ENCODE data around the gene MYH7. TPM values are rescaled to one million over a fixed set of nuclear protein-coding genes. Genes with fewer than 3 reads are reported as not detected.
"Not testable (repeated sequence)": the region's sequence is repeated elsewhere in the genome, so short reads cannot be mapped to it uniquely, and the experiment has no call there.

MYH7 gene
- polyA plus RNA-seq (2014; cell fraction: cytosol; rRNA removed): not detected in 2 replicates
- 0.03 TPM in 1 of 2 replicates, not detected in the other for polyA plus RNA-seq (2014; cell fraction: nucleus; rRNA removed)

DNA sequence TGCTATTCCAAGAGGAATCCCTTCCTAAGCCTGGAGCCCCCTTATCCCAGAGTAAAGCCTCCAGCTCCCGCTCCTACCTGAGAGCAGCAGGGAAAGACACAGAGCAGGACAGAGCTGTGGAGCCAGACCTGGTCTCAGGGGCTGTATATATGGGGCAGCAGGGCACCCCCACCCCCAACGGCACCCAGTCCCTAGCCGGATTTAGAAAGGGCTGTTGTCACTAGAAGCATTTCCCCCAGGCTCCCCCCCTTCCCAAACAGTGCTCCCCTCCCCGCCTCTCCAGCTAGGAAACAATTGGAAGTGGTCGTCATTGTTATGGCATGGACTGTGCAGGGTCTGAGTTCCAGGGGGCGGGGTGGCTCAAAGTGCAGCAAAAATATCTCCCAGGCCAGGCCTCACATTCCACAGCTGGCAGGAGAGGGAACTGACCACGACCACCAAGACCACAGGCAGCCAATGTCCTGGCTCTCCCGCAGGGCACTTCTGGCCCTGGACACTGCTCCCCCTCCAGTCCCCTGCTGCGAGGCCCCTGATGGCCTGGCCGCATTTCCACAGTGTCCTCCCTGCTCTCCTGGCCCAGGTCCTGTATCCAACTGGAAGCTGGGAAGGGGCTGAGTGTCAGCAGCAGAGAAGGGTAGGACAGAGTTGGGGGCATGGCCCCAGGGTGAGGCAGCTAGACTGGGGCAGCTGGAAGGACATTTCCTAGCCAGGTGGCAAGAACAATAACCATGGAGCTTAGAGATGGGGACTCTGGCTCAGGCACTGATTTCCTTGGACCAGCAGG, at the start of gene MYH7:
Gene MYH7 (minus strand): TSS at position 118 of the 784 bp plus-strand sequence. CDS start 1,928 bp downstream, outside the sequence.
- no peak for DNase-seq (ENCODE audit: low spot score)

DNA sequence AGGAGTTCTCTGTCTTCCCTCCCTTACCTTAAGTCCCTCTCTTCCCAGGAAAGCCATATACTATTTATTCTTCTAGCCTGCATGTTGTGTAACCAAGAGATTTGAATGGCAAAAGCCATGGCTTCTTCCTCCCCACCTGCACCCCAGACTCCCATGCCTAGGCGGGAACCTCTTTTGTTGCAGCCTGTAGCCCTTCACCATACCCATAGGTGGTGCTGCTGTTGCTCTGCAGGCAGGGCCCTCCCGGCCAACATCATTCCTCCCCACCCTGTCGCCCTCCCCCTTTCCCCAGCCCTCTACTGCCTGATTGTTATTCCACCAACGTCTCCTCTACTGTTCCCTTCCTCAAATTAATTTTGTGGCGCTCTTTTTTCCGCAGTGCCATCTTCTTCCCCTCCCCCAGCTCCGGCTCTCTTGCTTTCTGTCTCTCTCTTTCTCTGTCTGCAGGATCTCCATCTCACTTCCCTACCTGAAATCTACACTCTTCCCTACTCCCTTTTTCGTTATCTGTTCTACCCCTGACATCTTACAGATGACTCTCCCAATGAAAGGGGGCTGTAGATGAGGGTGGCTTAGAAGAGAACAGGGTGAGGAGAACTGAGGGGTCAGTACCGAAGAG, 47.9 kb upstream of the MYH7 start:
- peak; percentile 73 for DNase-seq (ENCODE audit: low spot score)

DNA sequence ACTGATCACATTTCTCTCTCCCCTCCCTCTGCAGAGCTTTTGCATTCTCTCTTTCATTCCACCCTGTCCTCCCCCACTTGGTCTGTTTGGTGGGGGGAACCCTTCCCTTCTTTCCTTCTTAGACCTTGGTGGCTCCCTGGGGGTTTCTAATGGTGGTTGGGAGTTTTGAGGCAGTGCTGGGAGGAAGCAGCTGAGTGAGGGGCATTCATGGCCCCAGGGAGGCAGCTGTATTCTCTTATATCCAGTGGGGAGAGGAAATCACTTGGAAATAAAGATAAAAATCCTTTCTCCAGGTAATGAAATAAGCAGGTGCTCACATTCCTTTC, 47.3 kb upstream of the MYH7 start:
- DNase-seq (ENCODE audit: low spot score): no peak

DNA sequence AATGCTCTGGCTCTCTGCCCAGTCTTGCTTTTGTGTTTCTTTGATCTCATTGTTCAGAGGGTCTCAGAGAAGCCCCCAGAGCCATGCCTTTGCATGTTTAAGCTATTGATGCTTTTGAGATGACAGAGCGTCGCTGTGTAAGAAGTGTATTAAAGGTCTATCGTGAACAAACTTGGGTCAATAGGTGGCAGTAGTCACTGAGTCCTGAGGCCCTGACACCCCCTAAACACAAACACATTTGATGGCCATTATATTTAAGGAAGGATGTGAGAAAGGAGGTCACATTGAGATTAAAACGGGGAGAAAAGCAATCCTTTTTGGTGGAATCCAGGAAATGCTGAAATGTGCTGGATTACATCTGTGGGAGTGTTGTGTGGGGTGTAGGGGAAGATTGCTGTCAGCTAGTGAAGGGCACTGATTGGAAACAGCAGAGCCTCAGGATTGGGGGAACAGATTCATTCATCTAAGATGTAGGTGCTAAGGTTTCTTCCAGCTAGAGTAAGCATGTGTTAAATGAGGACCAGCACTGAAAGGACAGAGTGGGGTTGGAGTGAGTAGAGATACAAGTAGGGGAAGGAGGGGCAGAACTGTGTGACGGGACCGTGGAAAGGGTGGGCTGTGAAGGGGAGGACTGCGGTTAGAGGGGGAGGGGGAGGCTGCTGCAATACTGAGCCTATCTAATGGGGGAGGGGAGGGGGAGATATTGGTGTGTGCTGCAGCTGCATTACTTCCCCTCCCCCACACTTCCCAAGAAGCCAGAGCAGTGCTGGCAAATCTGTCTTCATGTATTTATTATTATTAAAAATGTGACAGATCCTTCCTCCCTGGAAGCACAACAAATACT, 46.7 kb upstream of the MYH7 start:
- peak; percentile 38 for DNase-seq (ENCODE audit: low spot score)

DNA sequence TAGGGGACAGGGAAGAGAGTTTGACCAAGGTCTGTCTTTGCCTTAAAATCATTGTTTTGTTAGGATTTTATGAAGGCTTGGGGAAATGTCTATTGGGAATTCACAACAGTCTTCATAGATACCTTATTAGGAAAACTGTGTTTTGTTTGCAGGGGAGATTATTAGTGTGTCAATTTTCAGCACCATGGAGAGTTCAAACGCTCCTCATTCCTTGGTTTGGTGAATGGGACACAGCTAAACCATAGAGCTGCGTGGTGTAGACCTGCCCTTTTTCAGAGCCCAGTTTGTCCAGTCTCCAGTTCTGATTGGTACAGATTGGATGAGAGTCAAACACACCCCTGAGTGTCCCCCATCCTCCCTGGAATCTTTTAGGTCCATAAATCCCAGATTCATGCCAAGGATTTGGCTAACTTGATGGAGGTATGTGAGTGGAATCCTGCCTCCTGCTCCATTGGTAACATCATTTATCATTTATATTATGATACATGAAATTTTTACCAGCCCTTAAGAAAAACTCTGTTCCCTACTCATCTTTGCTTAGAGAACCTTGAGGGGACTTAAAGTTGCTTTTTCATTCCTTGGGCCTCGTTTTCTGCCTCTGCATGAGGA, 46.0 kb upstream of the MYH7 start:
- no peak for DNase-seq (ENCODE audit: low spot score)

DNA sequence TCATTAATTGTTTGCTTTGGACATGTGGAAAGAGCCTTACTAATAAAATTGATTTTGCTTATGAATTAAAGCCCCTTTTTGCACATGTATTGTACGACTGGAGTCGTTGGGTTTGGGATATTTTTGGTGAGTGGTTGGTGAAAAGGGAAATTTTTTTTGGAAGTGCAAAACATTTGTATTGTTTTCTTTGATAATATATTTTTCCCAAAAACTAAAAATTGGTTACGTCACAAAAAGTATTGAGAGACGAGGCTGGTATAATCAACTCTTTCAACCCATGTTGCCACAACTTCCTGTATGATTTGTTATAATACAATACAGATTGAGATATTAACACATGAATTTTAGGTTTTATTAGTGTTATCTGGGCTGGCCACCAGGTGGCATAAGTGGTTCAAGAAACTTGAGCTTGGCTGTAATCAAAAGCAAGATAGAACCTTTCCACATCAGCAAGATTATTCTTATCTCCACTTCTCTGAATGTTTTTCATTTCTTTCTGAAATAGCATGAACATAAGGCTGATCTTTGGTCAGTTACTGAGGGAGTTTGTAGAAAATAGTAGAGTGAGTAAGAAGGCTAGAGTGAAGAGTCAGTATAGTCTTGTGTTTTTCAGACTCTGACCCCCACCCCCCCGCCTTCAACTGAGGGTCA, 42.8 kb upstream of the MYH7 start:
- peak; percentile 65 for DNase-seq (ENCODE audit: low spot score)

DNA sequence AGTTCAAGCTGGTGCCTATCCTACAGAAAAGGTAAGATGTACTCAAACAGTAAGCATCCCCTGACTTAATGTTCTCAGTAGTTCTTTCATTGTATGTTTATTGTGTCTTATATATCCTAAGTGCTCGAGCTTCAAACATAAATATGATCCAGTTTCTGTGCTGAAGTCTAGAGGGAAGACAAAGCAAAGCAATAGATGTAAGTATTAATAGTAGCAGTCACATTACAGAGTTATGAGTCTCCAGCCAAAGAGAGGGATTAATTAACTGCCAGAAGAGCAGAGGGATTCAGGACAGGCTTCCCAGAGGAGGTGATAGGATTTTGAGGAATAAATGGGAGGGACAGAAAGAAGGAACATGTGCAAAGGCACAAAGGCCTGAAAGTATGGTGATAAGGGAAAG, 35.5 kb upstream of the MYH7 start:
- DNase-seq (ENCODE audit: low spot score): no peak

DNA sequence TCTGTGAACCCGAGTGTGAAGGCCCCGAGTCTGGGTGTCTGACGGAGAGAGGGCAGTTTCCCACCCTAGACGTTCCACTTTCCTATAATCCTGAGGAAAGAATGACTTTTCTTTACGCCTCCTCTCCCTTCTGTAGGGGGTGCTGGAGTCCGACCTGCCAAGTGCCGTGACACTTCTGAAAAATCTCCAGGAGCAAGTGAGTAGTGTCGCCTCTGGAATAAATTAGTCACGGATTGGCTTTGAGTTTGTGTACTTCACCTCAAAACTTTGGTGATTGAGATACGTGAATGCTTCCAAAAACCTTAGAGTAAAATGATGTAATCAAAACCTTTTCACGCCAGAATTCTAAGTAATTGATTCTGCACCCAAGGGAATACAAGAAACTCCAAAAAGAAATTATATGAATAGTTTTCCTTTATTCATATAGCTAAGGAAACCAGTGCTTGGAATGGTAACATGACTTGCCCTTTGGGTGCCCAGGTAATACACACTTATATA, 34.5 kb upstream of the MYH7 start:
- no peak for DNase-seq (ENCODE audit: low spot score)

DNA sequence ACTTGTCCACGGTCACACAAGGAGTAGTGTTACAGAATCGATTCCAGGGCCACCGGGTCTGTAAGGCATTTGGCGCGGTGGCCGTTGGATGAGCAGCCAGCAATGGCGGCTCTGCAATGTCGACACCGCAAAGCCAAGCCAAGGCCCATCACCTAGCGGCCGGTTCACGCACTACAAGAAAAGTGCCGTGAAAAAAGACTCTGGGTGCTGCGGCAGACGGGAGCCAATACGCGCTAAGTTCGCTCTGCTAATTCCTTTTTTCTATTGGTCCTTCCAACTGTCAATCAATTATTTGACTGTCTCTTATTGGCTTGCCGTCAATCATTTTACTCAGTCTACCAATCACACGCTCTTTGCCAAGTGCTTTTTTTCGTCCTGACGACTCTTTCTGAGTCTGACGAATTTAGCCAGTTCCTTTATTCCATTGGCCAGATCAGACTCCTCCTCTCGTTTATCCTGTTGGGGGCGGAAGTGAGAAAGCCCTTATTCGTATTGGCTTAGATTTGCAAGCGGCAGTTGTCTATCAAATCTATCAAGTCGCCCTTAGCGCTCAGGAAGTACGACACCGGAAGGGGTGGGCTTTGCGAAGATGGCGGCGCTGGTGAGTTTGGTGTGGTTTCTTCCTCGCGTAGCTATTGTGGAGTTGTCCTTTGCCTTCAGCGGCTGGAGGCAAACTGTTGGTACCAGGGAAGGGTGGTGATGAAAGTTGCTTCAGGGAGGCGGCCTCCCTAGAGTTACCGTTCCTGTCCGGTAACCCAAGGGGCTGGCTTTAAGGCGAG, 33.9 kb upstream of the MYH7 start, which contains the start of gene NGDN:
Gene NGDN (plus strand): TSS at position 577 of the 779 bp plus-strand sequence. CDS start 13 bp downstream, at position 590.
- peak; percentile 100 for DNase-seq (ENCODE audit: low spot score)

DNA sequence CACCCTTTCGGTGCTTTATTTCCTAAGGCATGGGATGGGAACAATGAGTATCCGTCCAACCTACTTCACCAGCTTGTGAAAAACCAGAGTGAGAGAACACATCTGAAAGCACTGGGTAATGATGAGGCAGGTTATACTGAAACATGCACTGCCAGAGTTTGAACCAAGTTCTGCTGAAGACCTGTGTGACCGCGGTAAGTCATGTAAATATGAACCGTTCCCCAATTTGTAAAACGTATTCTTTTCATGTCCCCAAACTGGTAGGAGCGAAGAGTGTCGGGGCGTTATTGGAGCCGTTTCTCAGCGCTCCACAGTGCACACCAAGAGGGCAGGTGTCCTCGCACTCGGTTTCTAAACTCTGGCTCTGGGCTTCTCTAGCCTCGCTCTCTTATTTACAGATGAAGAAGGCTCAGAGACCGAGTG, 33.3 kb upstream of the MYH7 start:
- DNase-seq (ENCODE audit: low spot score): no peak

DNA sequence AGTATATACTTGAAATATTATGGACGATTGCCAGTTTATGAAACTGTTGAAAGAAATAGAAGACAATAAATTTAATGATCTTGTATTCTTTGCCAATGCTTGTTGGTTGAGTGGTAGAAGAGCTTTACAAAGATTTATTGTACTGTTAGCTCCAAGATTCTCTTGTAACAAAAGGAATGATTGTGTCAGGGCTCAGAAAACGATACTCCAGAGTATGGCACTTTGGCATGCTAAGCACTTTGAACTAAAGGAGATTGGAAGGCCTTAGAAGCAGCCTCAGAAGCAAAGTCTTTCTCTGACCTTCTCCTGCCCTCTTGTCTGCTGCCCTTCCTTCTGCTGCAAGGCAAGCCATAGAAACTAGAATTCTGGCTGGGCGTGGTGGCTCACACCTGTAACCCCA, 29.8 kb upstream of the MYH7 start:
- DNase-seq (ENCODE audit: low spot score): no peak

DNA sequence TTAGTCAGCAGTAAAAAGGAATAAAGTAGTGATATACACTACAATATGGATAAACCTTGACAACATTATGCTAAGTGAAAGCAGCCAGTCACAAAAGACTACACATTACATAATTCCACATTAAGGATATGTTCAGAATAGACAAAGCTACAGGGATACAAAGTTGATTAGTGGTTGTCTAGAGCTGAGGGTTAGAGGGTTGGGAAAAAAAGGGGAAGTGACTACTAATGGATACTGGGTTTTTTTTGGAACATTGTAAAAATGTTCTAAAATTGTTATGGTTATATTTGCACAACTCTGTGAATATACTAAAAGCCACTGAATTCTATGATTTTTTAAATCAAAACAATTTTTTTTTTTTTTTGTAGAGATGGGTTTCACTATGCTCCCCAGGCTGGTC, 29.2 kb upstream of the MYH7 start:
- no peak for DNase-seq (ENCODE audit: low spot score)

DNA sequence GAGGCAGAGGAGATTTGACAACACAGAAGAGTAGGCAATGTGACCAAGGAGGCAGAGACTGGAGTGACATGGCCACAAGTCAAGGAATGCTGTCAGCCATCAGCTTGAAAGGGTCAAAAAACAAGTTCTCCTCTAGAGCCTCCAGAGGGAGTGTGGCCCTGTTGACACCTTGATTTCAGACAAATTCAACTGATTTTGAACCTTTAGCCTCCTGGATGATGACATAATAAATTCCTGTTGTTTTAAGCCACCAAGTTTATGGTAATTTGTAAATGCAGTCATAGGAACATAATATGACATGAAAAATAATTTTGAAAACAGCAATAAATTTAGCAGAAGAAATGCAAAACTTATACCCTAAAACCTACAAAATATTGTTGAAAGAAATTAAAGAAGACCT, 25.5 kb upstream of the MYH7 start:
- DNase-seq (ENCODE audit: low spot score): no peak

DNA sequence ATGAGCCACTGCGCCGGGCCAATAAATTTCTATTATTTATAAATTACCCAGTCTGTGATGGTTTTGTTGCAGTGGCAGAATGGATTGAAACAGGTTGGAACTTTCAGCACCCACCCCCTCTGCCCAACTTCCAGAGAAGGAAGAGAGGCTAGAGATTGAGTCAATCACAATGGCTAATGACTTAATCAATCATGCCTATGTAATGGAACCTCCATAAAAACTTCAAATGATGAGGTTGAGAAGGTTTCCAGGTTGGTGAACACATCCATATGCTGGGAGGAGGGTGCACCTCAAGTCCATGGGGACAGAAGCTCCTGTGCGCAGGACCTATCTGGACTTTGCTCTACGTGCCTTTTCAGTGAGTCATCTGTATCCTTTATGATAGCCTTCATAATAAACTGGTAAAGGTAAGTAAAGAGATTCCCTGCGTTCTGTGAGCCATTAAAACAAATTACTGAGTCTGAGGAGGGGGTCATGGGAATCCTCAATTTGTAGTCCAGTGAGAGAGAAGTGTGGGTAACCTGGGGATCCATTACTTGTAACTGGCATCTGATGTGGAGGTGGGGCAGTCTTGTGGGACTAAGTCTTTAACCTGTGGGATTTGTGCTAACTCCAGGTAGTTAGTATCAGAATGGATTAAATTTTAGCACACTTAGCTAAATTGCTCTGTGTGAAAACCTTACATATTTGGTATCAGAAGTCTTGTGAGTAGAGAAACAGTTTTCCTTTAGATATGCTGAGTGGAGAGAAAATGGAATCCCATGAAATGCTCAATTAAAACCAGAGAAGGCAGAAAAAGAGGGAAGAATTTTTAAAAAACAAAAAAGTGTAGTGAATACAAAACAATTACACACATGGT, 22.4 kb upstream of the MYH7 start:
- no peak for DNase-seq (ENCODE audit: low spot score)

DNA sequence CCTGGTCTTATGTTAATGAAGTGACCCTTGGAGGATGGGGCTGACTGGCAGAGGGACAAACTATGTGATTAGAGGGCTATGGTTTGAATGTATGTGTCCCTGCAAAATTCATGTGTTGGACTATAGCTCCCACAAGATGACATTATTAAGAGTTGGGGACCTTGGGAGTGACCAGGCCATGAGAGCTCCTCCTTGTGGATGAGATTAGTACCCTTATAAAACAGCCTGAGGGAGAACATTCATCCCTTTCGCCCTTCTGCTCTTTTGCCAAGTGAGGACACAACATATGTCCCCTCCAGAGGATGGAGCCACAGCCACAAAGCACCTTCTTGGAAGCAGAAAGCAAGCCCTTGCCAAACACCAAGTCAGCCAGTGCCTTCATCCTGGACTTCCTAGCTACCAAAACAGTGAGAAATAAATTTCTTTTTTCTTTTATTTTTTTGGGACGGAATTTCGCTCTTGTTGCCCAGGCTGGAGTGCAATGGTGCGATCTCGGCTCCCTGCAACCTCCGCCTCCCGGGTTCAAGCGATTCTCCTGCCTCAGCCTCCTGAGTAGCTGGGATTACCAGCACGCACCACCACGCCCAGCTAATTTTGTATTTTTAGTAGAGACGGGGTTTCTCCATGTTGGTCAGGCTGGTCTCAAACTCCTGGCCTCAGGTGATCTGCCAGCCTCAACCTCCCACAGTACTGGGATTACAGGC, 21.6 kb upstream of the MYH7 start:
- DNase-seq (ENCODE audit: low spot score): not testable (repeated sequence)

DNA sequence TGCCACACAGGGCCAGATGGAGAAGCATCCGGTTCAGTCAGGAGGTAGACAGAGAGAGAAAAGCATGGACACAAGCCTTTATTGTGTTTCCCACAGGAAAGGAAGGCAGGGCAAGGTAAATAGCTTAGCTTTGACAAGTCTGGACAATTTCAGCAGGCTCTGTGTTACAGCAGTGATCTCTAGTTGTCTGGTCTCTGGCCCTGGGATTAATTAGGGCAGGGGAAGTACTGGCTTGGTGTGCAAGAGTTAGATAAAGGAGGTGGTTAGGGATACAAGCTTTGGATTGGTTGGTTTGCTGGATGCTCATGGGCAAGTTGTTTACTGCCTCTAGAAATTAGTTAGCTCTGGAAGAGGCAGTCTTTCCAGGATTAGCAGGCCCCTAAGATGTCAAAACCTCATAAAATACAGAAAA, 19.0 kb upstream of the MYH7 start:
- DNase-seq (ENCODE audit: low spot score): peak; percentile 91

DNA sequence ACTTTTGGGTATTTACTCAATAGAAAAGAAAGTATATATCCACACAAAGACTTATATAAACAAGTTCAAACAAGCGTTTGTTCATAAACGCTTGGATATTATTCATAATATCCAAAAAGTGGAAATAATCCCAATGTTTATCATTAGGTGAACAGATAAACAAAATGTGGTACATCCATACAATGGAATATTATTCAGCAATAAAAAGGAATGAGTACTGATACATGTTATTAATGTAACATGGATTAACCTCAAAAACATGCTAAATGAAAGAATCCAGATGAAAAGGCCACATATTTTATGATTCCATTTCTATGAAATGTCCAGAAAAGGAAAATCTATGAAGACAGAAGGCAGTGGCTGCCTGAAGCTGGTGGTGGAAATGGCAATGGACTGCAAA, 16.8 kb upstream of the MYH7 start:
- DNase-seq (ENCODE audit: low spot score): no peak

DNA sequence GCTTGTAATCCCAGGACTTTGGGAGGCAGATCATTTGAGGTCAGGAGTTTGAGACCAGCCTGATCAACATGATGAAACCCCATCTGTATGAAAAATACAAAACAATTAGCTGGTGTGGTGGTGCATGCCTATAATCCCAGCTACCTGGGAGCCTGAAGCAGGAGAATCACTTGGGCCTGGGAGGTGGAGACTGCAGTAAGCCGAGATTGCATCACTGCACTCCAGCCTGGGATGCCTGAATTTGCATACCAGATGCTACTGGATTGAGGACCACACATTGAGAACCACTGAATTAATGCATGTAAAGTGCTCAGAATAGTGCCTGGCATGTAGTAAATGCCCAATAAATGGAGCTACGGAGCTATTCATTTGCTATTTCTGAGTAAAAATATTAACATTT, 14.9 kb upstream of the MYH7 start:
- DNase-seq (ENCODE audit: low spot score): no peak

DNA sequence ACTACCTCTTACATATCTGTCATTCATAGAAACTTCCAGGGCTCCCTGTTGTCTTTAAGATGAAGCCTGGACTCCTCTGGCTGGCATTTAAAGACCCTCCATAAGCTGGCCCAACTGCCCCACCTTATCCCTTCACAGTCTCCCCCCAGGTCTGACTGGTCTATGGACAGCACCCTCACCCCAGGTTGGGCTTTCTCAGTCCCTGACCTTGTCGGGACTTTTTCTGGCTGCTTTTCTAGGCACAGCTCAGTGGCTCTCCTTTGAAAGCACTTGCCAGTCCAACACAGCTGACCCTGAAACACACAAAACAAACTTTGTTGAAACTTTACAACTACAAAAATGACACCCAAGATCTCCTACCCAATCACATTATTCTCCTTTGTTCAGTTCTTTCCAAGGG, 13.9 kb upstream of the MYH7 start:
- DNase-seq (ENCODE audit: low spot score): no peak

Measured in SK-N-DZ (cell line).